A549 (cell line): ENCODE data around the gene TIMP1.

Experiments
- CEBPB ChIP-seq, 2 experiments: fragments of >200 bp in 1 of 2; sonication (Bioruptor Twin) in 1 of 2; formaldehyde crosslinking in 1 of 2; IDR thresholded peaks; 2 replicates each; pipeline ENCODE4 v1.6.1; 2012 to 2016
- CHD4 ChIP-seq: fragments of 200-600 bp; sonication (generic); IDR thresholded peaks from 2 replicates; pipeline ENCODE4 v1.6.1; 2016; ENCODE audit warnings: antibody characterized with exemption, mild to moderate bottlenecking, borderline replicate concordance
- EP300 ChIP-seq, 2 experiments: fragments of >200 bp; sonication (Bioruptor Twin); formaldehyde crosslinking; IDR thresholded peaks; 2 replicates in 1 of 2; 3 replicates in 1 of 2; pipeline ENCODE4 v1.6.1; 2016 to 2017
- SREBF2 ChIP-seq: fragments of 450-650 bp; IDR thresholded peaks from 2 replicates; pipeline ENCODE4 v1.6.1; 2014; ENCODE audit warnings: mild to moderate bottlenecking, moderate library complexity
- TF ChIP-seq, protein P1 (sequence below): fragments of 150-350 bp; IDR thresholded peaks from 2 replicates; pipeline ENCODE4 v1.6.1; 2014; ENCODE audit warnings: low read depth, mild to moderate bottlenecking, low read length
- TF ChIP-seq, protein P2 (sequence below): fragments of 200-600 bp; sonication (generic); IDR thresholded peaks from 2 replicates; pipeline ENCODE4 v1.6.1; 2016; ENCODE audit warnings: antibody characterized with exemption, mild to moderate bottlenecking, moderate library complexity

DNA sequence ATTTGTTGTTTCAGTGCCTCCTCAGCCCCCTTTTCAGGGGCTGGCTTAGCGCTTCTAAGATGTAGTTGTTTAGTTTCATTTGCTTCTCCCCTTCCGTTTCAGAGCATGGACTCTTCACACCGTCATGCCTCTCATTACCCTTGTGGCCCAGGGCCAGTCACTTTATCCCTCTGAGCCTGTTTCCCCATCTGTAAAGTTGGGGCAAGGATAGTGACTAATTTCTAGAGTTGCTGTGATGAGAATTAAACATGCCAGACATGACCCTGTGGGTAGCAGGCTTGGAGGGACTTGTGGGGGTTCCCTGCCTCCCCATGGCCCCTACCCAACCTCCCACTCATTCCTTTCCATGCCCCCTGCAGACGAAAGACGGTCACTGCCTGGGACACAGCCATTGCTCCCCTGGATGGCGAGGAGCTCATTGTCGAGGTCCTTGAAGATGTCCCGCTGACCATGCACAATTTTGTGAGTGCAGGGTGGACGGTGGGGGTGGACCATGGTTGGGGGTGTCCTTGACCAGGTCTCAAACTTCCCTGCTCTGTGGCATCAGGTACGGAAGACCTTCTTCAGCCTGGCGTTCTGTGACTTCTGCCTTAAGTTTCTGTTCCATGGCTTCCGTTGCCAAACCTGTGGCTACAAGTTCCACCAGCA is 17.7 kb upstream of the TIMP1 start:
- TF ChIP-seq CHD4, result no peak
- TF ChIP-seq CEBPB (IDR thresholded peaks at IDR 0.05), result no peak
- TF ChIP-seq EP300 (IDR thresholded peaks at IDR 0.05), result no peak
- TF ChIP-seq SREBF2, result no peak
- TF ChIP-seq, protein P1, sequence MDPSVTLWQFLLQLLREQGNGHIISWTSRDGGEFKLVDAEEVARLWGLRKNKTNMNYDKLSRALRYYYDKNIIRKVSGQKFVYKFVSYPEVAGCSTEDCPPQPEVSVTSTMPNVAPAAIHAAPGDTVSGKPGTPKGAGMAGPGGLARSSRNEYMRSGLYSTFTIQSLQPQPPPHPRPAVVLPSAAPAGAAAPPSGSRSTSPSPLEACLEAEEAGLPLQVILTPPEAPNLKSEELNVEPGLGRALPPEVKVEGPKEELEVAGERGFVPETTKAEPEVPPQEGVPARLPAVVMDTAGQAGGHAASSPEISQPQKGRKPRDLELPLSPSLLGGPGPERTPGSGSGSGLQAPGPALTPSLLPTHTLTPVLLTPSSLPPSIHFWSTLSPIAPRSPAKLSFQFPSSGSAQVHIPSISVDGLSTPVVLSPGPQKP, result no peak
- TF ChIP-seq, protein P2, sequence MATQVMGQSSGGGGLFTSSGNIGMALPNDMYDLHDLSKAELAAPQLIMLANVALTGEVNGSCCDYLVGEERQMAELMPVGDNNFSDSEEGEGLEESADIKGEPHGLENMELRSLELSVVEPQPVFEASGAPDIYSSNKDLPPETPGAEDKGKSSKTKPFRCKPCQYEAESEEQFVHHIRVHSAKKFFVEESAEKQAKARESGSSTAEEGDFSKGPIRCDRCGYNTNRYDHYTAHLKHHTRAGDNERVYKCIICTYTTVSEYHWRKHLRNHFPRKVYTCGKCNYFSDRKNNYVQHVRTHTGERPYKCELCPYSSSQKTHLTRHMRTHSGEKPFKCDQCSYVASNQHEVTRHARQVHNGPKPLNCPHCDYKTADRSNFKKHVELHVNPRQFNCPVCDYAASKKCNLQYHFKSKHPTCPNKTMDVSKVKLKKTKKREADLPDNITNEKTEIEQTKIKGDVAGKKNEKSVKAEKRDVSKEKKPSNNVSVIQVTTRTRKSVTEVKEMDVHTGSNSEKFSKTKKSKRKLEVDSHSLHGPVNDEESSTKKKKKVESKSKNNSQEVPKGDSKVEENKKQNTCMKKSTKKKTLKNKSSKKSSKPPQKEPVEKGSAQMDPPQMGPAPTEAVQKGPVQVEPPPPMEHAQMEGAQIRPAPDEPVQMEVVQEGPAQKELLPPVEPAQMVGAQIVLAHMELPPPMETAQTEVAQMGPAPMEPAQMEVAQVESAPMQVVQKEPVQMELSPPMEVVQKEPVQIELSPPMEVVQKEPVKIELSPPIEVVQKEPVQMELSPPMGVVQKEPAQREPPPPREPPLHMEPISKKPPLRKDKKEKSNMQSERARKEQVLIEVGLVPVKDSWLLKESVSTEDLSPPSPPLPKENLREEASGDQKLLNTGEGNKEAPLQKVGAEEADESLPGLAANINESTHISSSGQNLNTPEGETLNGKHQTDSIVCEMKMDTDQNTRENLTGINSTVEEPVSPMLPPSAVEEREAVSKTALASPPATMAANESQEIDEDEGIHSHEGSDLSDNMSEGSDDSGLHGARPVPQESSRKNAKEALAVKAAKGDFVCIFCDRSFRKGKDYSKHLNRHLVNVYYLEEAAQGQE, result no peak
